H4 (cell line): ENCODE results near the gene CDH4. TPM values are rescaled to one million over a fixed set of nuclear protein-coding genes. Genes with fewer than 3 reads are reported as not detected.

ENCODE experiments used
- DNase-seq: peaks from one replicate; pipeline ENCODE4 v3.0.0-alpha.2; 2015; ENCODE audit warnings: low spot score
- total RNA-seq: library from RNA; depleted of rRNA; stranded (reverse); fragments of >200 nt; shearing (Covaris generic); gene quantifications from 2 replicates; pipeline ENCODE4 v1.2.3, GENCODE V29; 2014

Gene CDH4
- total RNA-seq, 1 experiment from 2014 or later = 0.14 TPM

GRCh38 chr20:61746147-61746646, 494.1 kb downstream of the CDH4 start:
- DNase-seq = no peak

- DNase-seq = no peak
These were observed 494.7 kb downstream of the CDH4 start for GRCh38 chr20:61746781-61747180.

- no peak for DNase-seq
These were observed 496.3 kb downstream of the CDH4 start for GRCh38 chr20:61748376-61748775.

GRCh38 chr20:61749406-61750075, 497.5 kb downstream of the CDH4 start:
- DNase-seq = no peak

GRCh38 chr20:61750093-61750492, 498.0 kb downstream of the CDH4 start:
- no peak for DNase-seq

- DNase-seq = no peak
These were observed 500.5 kb downstream of the CDH4 start for GRCh38 chr20:61752576-61752975.

GRCh38 chr20:61753316-61753942, 501.4 kb downstream of the CDH4 start:
- no peak for DNase-seq

GRCh38 chr20:61753987-61754956, 502.2 kb downstream of the CDH4 start:
- no peak for DNase-seq

GRCh38 chr20:61754976-61755778, 503.1 kb downstream of the CDH4 start:
- no peak for DNase-seq

- no peak for DNase-seq
These were observed 504.1 kb downstream of the CDH4 start for GRCh38 chr20:61755971-61756845.

- DNase-seq = no peak
These were observed 505.1 kb downstream of the CDH4 start for GRCh38 chr20:61756966-61757677.

- DNase-seq = no peak
These were observed 505.9 kb downstream of the CDH4 start for GRCh38 chr20:61757678-61758563.

GRCh38 chr20:61758564-61759200, 506.6 kb downstream of the CDH4 start:
- no peak for DNase-seq

- no peak for DNase-seq
These were observed 507.4 kb downstream of the CDH4 start for GRCh38 chr20:61759286-61760065.

GRCh38 chr20:61760321-61760720, 508.3 kb downstream of the CDH4 start:
- DNase-seq = no peak

- DNase-seq = no peak
These were observed 508.7 kb downstream of the CDH4 start for GRCh38 chr20:61760731-61761130.

GRCh38 chr20:61761453-61762166, 509.5 kb downstream of the CDH4 start:
- no peak for DNase-seq
